ENCODE measurements around the gene C11orf24. TPM values are rescaled to one million over a fixed set of nuclear protein-coding genes. Genes with fewer than 3 reads are reported as not detected.

Gene C11orf24
- total and polyA plus RNA-seq, 9 of the 15 experiments (the other 6 are each of a cell fraction or from before 2014, with no cell fraction given) = 2.0 to 65.2 (median 32.5) TPM

DNA sequence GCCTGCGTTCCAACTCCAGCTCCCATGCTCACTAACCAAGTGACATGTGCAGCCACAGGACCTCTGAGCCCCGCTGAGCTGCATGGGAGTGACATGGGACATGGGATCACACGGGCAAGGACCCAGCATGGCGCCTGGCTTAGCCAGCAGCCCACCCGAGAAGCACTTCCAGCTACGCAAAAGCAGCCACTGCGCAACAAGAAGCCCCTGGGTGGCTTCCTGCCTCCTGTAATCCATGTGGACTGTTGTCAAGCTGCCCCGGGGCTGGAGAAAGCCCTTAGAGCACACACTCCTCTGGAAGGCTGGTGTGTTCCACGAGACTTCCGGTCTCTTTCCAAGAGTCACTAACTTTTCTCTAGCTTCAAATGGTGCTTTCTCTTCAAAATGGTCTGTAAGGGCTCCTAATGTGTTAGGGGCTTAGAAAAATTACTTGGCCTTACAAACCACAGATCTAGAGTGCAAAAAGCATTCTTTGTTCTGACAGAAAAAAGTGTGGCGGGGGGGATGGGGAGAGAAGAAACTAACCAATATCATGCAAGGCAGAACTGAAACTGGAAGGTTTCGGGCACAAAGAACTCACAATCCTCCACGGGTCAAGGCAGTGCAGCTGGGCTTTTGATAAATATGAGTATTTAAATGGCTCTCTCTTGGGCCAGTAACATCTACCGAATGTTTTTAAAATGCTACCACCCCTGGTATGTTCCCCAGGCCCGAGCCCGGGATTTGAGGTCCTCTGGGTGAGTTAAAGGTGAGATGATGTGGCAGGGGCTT, 5.5 kb downstream of the C11orf24 start:
- peak in 1 of 4 experiments; percentile 3 for DNase-seq (ENCODE audit: extremely low read depth in 1 of 4, low spot score in 3 of 4)
- FAIRE-seq = no peak
- WGBS (ENCODE audit: insufficient coverage, low coverage, missing lambda C conversion rate) = 97% methylated on average over 16 of the region's 16 CpGs
- Histone ChIP-seq H3K9me1 (ENCODE audit: control insufficient read depth, insufficient read depth, low read length) (peaks cover 6% of the 10 kb centered on the region), H3K9ac (ENCODE audit: insufficient read depth in 1 of 2, low read depth in 2 of 2, low read length in 2 of 2) (peak overlapping the region; percentile 32 to 57; a peak in 1 of 4 replicates), H4K20me1 (replicated peaks; ENCODE audit: control insufficient read depth, insufficient read depth, low read length) (no peaks in the 10 kb centered on the region), H3K36me3 (ENCODE audit: control insufficient read depth, insufficient read depth, low read length) (peaks cover 84% of the 10 kb centered on the region; the same call in 2 of the 3 replicates), H3K79me2 (ENCODE audit: control insufficient read depth, insufficient read depth, low read length) (peaks cover 33% of the 10 kb centered on the region), H3K4me2 (ENCODE audit: insufficient read depth, low read length) (no peak overlapping the region), H3K4me1 (replicated peaks in 1 of 2; ENCODE audit: control insufficient read depth in 2 of 2, insufficient read depth in 2 of 2, low read length in 2 of 2) (peaks cover 17 to 34% of the 10 kb centered on the region in 2 experiments), H3K27ac (ENCODE audit: extremely low read depth, low read depth, low read length) (peak overlapping the region; percentile 77; the same call in 2 of the 3 replicates), H3K4me3 (no peak overlapping the region), H3K27me3 (ENCODE audit: control insufficient read depth in 2 of 2, insufficient read depth in 2 of 2, low read length in 2 of 2) (no peaks in the 10 kb centered on the region), H3K9me3 (replicated peaks; ENCODE audit: control insufficient read depth, insufficient read depth, low read depth, low read length) (no peaks in the 10 kb centered on the region), H2AFZ (ENCODE audit: low read depth, low read length) (no peak overlapping the region)
- CTCF ChIA-PET (ENCODE audit: low intra/inter-chr PET ratio) = no interaction called here
- POLR2A ChIA-PET = interaction anchor here (0.8 to 3.2 kb wide), 4 partner anchors 8 to 30 kb away, joined by 3 to 10 read pairs (median 7); no protein-coding TSS in a partner anchor
- in situ Hi-C loops (cut with MboI) (no loop called here), intact Hi-C loops (cut with micrococcal nuclease) (no loop called here)
- no peak for ATAC-seq
- TF ChIP-seq, protein P1, sequence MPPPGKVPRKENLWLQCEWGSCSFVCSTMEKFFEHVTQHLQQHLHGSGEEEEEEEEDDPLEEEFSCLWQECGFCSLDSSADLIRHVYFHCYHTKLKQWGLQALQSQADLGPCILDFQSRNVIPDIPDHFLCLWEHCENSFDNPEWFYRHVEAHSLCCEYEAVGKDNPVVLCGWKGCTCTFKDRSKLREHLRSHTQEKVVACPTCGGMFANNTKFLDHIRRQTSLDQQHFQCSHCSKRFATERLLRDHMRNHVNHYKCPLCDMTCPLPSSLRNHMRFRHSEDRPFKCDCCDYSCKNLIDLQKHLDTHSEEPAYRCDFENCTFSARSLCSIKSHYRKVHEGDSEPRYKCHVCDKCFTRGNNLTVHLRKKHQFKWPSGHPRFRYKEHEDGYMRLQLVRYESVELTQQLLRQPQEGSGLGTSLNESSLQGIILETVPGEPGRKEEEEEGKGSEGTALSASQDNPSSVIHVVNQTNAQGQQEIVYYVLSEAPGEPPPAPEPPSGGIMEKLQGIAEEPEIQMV (tag; conservative IDR thresholded peaks at IDR 0.05; ENCODE audit: low read depth) = no peak
- TF ChIP-seq POLR2G (IDR thresholded peaks at IDR 0.05; ENCODE audit: low read depth, low read length) (peak; percentile 61), ZSCAN29 (IDR thresholded peaks at IDR 0.05) (no peak), MECOM (CRISPR knock-in tag; IDR thresholded peaks at IDR 0.05) (0 out of 2 replicates have a peak, but pooled peaks have one; percentile 19), PTRF (tag; IDR thresholded peaks at IDR 0.05) (no peak), RBFOX2 (IDR thresholded peaks at IDR 0.05; ENCODE audit: low read depth, low read length) (peak; percentile 50), RFX7 (CRISPR knock-in tag; IDR thresholded peaks at IDR 0.05) (no peak), C11orf30 (IDR thresholded peaks at IDR 0.05; ENCODE audit: low read depth) (no peak)
- no TSS peak for BruUV-seq (replicated peaks)
